Coronary artery (tissue), 2 donors: ENCODE results near the gene COL27A1.
A peak's percentile ranks its signal among the peaks of the same experiment; 100 is the strongest.

ENCODE experiments used
- DNase-seq: peaks from one replicate; pipeline ENCODE4 v3.0.0-alpha.2; 2017; ENCODE audit warnings: low spot score
- H3K27ac ChIP-seq, 2 donors: fragments of 200-600 bp; sonication (generic); one replicate each; pipeline ENCODE4 v1.5.1; 2016 to 2019
- H3K4me3 ChIP-seq: fragments of 200-600 bp; sonication (generic); 2 replicates; pipeline ENCODE4 v1.5.1; 2016; ENCODE audit warnings: mild to moderate bottlenecking, moderate library complexity
- CTCF ChIP-seq: fragments of 200-600 bp; sonication (generic); IDR thresholded peaks from one replicate; pipeline ENCODE4 v1.5.1; 2019; ENCODE audit warnings: antibody characterized with exemption

The COL27A1 gene

GRCh38 chr9:114281473-114282103 lies 126.3 kb downstream of the COL27A1 start:
- no peak for DNase-seq
- Histone ChIP-seq H3K4me3 (no peak overlapping the region), H3K27ac (no peak overlapping the region)
- no peak for TF ChIP-seq CTCF

GRCh38 chr9:114282104-114282485 lies 126.8 kb downstream of the COL27A1 start:
- peak; percentile 58 for DNase-seq
- no peak for TF ChIP-seq CTCF
- no peak overlapping the region for H3K27ac ChIP-seq

GRCh38 chr9:114282507-114282906 lies 127.2 kb downstream of the COL27A1 start:
- no peak for TF ChIP-seq CTCF
- peak; percentile 31 for DNase-seq
- no peak overlapping the region for H3K27ac ChIP-seq
- H3K4me3 ChIP-seq = no peak overlapping the region

More at GRCh38 chr9:114282104-114282485, 126.8 kb downstream of the COL27A1 start:
- no peak overlapping the region for H3K4me3 ChIP-seq

- no peak overlapping the region for H3K4me3 ChIP-seq
- peak; percentile 50 for DNase-seq
- TF ChIP-seq CTCF = no peak
- H3K27ac ChIP-seq = no peak overlapping the region
Observed at GRCh38 chr9:114282926-114283325, 127.6 kb downstream of the COL27A1 start.

- DNase-seq = peak; percentile 67
- Histone ChIP-seq H3K4me3 (no peak overlapping the region), H3K27ac (no peak overlapping the region)
- TF ChIP-seq CTCF = no peak
Observed at GRCh38 chr9:114283551-114284111, 128.3 kb downstream of the COL27A1 start.

GRCh38 chr9:114284316-114285060 lies 129.2 kb downstream of the COL27A1 start:
- TF ChIP-seq CTCF = no peak
- H3K27ac ChIP-seq = no peak overlapping the region
- DNase-seq = peak; percentile 69
- no peak overlapping the region for H3K4me3 ChIP-seq
